Psoas muscle (tissue), 8 donors: ENCODE results near the gene UBA52. TPM values are rescaled to one million over a fixed set of nuclear protein-coding genes. Genes with fewer than 3 reads are reported as not detected.
"Not testable (repeated sequence)": the region's sequence is repeated elsewhere in the genome, so short reads cannot be mapped to it uniquely, and the experiment has no call there.

Source experiments
- ATAC-seq, 4 donors: fragments of 200-7000 bp; cut with Tn5 transposase; one replicate each; pipeline ENCODE4 v1.9.1; 2020; ENCODE audit warnings: moderate library complexity in 3 of 4, mild to moderate bottlenecking in 2 of 4
- DNase-seq, 2 donors: peaks; one replicate each; pipeline ENCODE4 v3.0.0-alpha.2; 2020
- H3K27ac ChIP-seq: fragments of 200-600 bp; one replicate; pipeline ENCODE4 v1.8.0; 2022
- H3K27me3 ChIP-seq, 3 donors: fragments of 200-600 bp in 1 of 3; one replicate each; pipeline versions ENCODE4 v1.6.1 to v1.8.0; 2013 to 2022; ENCODE audit warnings: low read length in 2 of 3, mild to moderate bottlenecking in 2 of 3, moderate library complexity in 1 of 3; ENCODE audit not compliant: insufficient read depth in 3 of 3
- H3K36me3 ChIP-seq, 2 donors: fragments of 200-600 bp in 1 of 2; one replicate each; pipeline versions ENCODE4 v1.6.1 to v1.8.0; 2013 to 2022; ENCODE audit warnings: low read depth in 1 of 2, mild to moderate bottlenecking in 1 of 2, moderate library complexity in 1 of 2; ENCODE audit not compliant: insufficient read depth in 1 of 2
- H3K4me1 ChIP-seq: fragments of 200-600 bp; one replicate; pipeline ENCODE4 v1.8.0; 2022
- H3K4me3 ChIP-seq: fragments of 200-600 bp; one replicate; pipeline ENCODE4 v1.8.0; 2022; ENCODE audit warnings: mild to moderate bottlenecking
- H3K9me3 ChIP-seq: fragments of 200-600 bp; one replicate; pipeline ENCODE4 v1.8.0; 2022
- CTCF ChIP-seq: fragments of 200-600 bp; IDR thresholded peaks from one replicate; pipeline ENCODE4 v1.8.0; 2022; ENCODE audit warnings: antibody characterized with exemption
- WGBS, 3 donors: extraction: QIAGEN DNeasy Blood & Tissue Kit; methylation state at CpG; one replicate each; pipeline versions ENCODE4 v1.1.6 to v1.1.7; 2013; 5-methylcytosine and 5-hydroxymethylcytosine counted together
- intact Hi-C, 2 donors: fragments of 100-400 bp; cut with DNase I; formaldehyde crosslinking; loops; one replicate each; pipeline versions ENCODE4 v1.11.0 to v1.14.2; 2022
- polyA plus RNA-seq, 3 donors: library from polyadenylated mRNA; stranded (reverse); fragments of 200-250 nt; gene quantifications; one replicate each; pipeline ENCODE4 v1.2.3, GENCODE V29; 2013
- total RNA-seq, 4 donors: library from RNA; stranded (reverse); fragmentation: NEBNext Ultra II Directional in 2 of 4; extraction: Animal tissue kit (Norgen Biotek cat#: 25700) in 2 of 4; gene quantifications; one replicate each; pipeline versions ENCODE4 v1.2.1 to v1.2.4, GENCODE V29; 2021 to 2023
- donor health status: healthy with polysubstance abuse.
- donor health status: DM: no; HTN: no; CAD: no; lungs with moderate emphysema.
- donor health status: Bipolar disorder and iron deficiency.
- donor health status: healthy.
- donor health status: DM: yes; HTN: yes; CAD: no.
- donor health status: DM: no; HTN: no; CAD: no.
- donor health status: DM: no; HTN: no; CAD: no.
- donor health status: DM: yes; HTN: yes; CAD: no.

Gene UBA52
- total and polyA plus RNA-seq, 7 donors, result 877 to 1,553 (median 1,005) TPM

DNA sequence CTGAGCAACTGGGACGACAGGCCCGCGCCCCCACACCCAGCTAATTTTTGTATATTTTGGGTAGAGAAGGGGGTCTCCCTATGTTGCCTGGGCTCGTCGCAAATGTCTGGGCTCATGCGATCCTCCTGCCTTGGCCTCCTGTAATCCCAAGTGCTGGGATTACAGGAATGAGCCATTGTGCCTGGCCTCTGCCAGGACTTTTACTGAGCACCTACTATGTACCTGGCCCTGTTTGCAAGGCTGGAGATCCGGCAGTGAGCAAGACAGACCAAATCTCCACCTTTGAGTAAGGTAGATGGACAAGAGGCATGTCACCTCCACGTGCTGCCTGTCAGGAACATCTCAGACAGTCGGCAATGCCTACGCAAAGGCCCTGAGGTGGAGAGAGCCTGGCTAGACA is 35.2 kb upstream of the UBA52 start:
- 93 to 97% (median 95%) methylated on average over 10 of the region's 10 CpGs for WGBS, 3 donors

GRCh38 chr19:18537431-18537830 is 34.2 kb upstream of the UBA52 start:
- intact Hi-C loops, result no loop called here
- ATAC-seq, result no peak
- DNase-seq, result no peak
- no peak overlapping the region for H3K4me3 ChIP-seq
- TF ChIP-seq CTCF, result no peak
- H3K9me3 ChIP-seq, result no peaks in the 10 kb centered on the region
- H3K27ac ChIP-seq, result no peak overlapping the region
- H3K4me1 ChIP-seq, result peaks cover 5% of the 10 kb centered on the region
- H3K27me3 ChIP-seq, result no peaks in the 10 kb centered on the region
- WGBS, 3 donors, result 92 to 97% (median 93%) methylated on average over 17 of the region's 17 CpGs
- H3K36me3 ChIP-seq, result peaks cover 0 to 80% of the 10 kb centered on the region in 2 donors

More for the DNA sequence above, 35.2 kb upstream of the UBA52 start:
- intact Hi-C loops, result no loop called here
- Histone ChIP-seq H3K36me3 (peaks cover 0 to 89% of the 10 kb centered on the region in 2 donors), H3K4me3 (no peak overlapping the region), H3K4me1 (no peaks in the 10 kb centered on the region), H3K9me3 (no peaks in the 10 kb centered on the region), H3K27ac (no peak overlapping the region), H3K27me3 (no peaks in the 10 kb centered on the region)
- no peak for TF ChIP-seq CTCF
- no peak for ATAC-seq
- no peak for DNase-seq

DNA sequence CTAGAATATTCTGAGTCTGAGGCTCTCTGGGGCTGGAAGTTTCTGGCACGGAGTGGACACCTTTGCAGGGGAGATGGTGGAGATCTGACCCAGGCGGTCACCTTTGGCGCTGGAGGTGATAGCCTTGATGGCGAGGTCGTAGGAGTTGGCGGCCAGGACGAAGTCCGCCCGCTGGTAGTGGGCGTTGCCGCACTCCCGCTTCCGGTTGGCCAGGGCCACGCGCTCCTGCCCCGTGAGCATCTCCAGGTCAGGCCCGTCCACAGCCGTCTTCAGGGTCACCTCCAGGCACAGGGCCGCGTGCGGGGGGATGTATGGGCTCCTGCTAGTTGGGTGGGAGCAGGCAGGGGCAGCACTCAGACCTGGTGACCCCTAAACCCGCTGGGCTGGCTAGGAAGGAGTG is 33.5 kb upstream of the UBA52 start:
- H3K27me3 ChIP-seq, result no peaks in the 10 kb centered on the region
- intact Hi-C loops, result no loop called here
- 92 to 96% (median 93%) methylated on average over 22 of the region's 22 CpGs for WGBS, 3 donors
- no peak for ATAC-seq
- H3K36me3 ChIP-seq, result peaks cover 0 to 73% of the 10 kb centered on the region in 2 donors
- H3K4me1 ChIP-seq, result peaks cover 5% of the 10 kb centered on the region
- H3K4me3 ChIP-seq, result no peak overlapping the region
- H3K27ac ChIP-seq, result no peak overlapping the region
- no peak for TF ChIP-seq CTCF
- no peaks in the 10 kb centered on the region for H3K9me3 ChIP-seq
- DNase-seq, result no peak

DNA sequence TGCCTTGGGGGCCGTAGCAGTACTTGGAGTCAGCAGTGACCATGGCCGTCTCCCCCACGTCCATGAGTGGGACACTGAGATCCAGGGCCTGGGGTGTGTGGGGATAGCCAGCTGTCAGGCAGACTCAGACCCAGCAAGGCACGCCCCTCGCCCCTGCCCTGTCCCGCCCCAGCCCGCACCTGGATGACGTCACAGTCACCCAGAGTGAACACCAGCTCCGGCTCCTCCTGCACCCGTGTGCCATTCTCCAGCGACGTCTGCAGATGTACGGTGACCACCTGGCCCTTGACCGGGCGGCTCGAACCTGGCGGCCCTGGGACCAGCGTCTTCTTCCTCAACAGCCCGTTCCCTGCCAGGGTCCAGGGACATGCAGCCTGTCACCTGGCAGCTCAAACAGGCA is 32.3 kb upstream of the UBA52 start:
- H3K36me3 ChIP-seq, result peaks cover 0 to 66% of the 10 kb centered on the region in 2 donors
- intact Hi-C loops, result no loop called here

GRCh38 chr19:18540200-18540599 is 31.5 kb upstream of the UBA52 start:
- H3K4me1 ChIP-seq, H3K27ac ChIP-seq, H3K27me3 ChIP-seq, ATAC-seq, intact Hi-C loops, DNase-seq, H3K4me3 ChIP-seq, H3K9me3 ChIP-seq: not testable (repeated sequence)
- peaks cover 0 to 59% of the 10 kb centered on the region in 2 donors for H3K36me3 ChIP-seq
- 90 to 97% (median 96%) methylated on average over 1 of the region's 1 CpG for WGBS, 3 donors

More for the DNA sequence above, 32.3 kb upstream of the UBA52 start:
- 93 to 95% (median 94%) methylated on average over 17 to 19 of the region's 19 CpGs for WGBS, 3 donors
- H3K4me3 ChIP-seq, result no peak overlapping the region
- DNase-seq (no peak), ATAC-seq (no peak)
- no peaks in the 10 kb centered on the region for H3K27me3 ChIP-seq
- no peak for TF ChIP-seq CTCF
- no peak overlapping the region for H3K27ac ChIP-seq
- no peaks in the 10 kb centered on the region for H3K9me3 ChIP-seq
- H3K4me1 ChIP-seq, result peaks cover 5% of the 10 kb centered on the region
